ENCODE results near the gene CABLES1.
A peak's percentile ranks its signal among the peaks of the same experiment; 100 is the strongest.
"Not testable (repeated sequence)": the region's sequence is repeated elsewhere in the genome, so short reads cannot be mapped to it uniquely, and the experiment has no call there.

The CABLES1 gene

DNA sequence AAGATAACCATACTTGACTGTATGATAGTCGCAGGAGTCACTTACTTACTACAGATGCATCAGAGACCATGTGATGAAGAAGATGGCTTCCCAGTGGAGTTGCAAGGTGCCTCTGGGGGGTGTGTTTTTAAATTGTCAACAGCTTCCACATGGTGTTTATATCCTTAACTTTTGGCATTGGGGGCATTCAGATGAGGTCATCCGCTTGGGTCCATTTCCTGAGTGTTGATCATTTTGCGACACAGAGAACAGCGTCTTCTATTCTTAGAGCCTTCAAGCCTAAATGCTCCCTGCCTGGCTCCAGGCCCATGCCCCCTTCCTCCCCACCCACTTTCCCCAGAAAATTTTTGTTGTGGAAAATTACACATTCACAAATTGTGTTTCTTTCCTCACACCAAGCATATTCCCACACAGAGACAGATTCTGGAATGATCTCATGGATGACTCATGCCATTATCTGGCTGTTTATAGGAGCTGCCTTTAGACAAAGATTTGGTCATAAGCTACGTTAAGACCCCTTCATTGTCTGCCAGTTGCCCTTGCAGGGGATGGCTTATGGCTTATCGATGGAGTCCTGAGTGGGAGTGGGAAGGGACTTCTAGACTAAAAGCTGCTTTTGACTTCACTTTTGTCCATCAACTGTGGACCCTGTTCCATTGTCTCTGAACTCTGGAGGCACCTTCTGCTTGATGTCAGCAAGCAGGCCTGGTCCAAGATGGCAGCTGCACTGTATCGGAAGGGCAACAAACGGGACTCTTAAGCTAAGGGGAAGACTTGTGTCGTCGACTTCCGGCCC, 91.8 kb downstream of the CABLES1 start:
- DNase-seq = peak; percentile 21 to 65 (median 30)

DNA sequence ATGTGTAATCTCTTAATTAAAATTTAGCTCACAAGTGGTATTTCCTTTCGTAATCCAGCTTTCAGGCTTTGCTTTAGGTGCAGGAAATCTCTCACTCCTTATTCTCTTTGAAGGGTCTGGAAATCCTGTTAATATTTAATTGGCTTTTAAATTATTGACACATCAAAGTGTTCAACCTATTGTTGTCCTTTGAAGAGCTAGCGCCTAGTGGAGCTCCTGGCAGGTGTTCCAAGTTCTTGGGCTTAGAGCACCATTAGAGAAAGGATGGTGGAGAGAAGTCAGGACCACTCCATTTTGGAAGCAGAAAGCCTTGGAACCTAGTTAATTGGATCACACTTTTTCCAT, 92.4 kb downstream of the CABLES1 start:
- no peak for DNase-seq

DNA sequence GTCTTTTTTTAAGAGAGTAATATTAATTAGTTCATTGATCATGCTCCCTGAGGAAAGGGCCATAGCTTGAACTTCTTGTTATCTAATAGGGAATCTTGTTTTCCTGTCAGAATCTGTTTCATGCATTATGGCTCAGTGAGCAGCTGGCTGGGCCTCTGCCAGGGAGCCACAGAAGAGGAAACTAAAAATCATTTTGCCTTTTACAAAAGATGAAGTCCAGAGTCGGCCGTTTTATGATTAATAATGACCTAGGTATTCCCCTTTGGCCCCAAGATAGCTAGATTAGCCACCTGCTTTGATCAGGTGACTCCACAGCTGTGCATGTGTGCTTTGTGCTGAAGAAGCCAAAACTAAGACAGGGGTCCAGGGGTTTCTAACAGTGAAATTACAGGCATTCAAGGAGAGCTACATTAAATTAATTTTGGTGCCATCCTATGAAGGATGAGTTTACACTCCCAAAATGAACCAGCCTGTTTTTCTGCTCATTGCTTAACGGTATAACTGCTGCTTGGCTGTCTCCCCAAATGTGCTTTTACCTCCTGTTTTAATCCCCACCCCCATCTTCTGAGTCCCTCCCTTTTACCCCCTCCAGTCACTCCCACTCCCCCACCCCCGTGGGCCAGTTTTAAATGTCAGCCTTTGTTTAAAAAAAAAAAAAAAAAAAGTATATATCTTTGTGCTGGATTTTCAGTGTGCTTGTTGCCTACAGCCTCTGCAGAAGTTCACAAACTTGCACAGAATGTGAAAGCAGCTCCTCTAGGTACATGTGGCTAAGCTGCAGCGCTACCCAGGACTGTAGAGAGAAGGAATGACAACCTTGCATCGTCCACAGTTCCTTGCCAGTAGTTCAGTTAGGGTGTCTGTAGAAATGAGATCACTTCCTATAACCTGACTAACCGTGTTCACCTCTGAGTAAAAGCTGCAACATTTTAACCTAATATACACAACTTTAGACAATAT, 93.1 kb downstream of the CABLES1 start:
- DNase-seq = peak; percentile 49 to 67 (median 64)

DNA sequence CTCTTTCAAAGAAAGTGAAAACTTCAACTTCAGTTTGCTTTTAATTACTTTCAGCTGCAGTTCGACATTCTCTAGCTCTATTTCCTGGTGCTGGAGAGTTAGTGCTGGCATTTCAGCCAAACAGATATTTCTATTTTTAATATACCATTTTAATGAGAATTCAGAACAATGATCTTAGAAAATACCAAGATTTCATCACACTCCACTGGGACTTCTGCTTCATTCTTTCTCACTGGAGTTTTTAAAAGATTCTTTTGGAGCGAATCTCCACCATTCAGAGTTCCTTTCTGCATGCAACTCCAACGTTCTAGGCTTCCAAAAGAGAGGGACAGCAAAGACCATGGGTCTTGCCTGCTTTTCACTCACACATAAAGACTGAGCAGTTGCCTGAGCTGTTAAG, 94.2 kb downstream of the CABLES1 start:
- DNase-seq = no peak

DNA sequence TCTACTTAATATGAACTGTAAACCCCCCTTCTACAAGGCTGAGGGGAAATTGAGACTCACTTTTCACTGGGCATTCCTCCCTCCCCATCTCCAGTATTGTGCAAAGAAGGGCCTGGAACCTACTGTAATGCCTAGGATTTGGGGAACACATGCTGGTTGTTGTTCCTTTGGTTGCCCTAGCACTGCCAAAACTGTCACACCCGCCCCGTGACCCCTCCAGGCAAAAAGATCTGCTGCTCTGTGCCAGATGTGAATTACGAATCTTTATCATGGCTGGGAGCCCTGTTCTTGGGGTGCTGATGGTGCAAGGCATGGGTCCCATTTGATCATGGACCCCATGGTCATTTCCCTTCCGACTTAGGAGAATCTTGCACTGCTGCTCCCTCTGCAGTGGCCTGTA, 95.4 kb downstream of the CABLES1 start:
- DNase-seq = no peak

DNA sequence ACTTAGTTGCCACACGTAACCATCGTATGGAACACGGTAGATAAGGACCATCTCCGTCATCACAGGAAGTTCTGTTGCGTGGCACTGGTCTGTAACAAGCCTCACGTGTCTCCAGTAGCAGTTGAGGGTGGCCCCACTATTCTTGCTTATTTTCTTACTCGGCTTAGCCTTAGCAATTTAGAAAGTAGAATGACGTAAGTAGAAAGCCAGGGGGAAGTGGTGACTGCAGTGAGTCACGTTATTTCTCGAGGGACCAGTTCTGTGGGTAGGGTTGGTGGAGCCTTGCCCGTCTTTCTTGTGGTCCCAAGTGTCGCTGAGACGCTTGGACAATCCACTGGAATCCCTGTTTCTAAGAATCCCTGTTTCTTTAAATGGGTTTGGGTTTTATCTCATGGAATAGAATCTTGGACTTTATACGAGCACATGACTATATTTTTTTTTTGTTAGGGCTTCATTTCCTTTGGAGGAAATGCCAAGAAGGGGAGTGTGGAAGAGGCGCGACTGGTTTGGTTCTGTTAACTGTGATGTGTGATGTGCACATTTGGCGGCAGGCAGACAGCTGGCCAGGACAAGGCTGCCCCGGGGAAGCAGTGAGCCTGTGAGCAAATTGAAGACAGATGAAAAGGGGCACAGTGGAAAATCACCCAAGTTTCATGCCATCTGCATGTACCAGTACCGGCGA, 96.2 kb downstream of the CABLES1 start:
- peak; percentile 91 to 98 (median 94) for DNase-seq

DNA sequence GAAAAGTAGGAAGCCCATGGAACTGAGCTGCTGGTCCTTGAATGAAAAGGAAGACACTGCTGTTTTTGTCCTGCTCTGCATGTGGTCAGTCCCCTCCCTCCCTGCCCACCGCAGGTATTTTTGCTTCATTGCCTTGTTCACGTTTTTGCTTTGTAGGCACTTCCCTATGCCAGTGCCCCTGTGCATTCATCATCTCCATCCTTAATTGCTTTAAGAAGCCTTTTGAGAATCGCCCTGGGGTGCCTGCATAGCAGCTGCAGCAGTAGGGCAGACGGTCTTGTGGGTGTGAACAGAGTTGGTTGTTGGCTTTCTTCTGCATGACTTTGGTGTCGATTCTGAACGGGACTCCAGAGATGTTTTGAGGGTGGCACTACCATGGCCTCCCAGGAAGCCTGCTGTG, 97.0 kb downstream of the CABLES1 start:
- DNase-seq = no peak

DNA sequence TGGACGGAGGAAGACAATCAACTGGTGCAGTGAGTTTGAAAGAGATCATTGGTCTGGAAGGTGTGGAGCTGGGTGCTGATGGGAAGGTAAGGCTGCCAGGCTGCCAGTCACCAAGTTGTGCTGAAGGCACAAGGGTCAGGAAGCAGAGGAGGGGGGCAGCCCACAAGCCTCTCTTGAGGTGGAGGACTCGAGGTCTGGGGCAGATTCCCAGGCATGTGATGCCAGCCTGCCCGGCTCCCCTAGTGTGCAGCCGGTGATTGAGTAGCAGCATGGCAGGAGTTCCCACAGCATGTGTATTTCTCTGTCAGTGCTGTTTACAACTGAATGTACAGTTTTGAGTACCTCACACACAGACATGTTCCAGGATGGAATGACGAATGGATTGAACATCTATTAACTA, 99.3 kb downstream of the CABLES1 start:
- DNase-seq = no peak

DNA sequence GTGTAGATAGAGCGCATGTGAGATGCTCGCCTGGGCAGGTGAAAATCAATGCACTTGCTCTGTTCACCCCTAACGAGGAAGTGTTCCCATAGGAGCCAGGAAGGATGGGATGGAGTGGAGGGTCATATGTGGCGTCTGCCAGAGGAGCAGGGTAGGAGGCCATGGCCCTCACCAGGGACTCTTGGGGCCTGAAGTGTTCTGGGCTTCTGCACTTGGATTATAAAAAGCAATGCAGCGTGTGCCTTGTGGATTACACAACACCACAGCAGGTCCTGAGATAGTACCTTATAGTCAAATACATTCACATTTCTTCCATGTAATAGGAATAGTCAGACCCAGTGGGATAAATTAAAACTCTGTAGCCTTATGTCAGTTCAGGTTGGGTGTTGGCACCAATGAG, 100.1 kb downstream of the CABLES1 start:
- no peak for DNase-seq

DNA sequence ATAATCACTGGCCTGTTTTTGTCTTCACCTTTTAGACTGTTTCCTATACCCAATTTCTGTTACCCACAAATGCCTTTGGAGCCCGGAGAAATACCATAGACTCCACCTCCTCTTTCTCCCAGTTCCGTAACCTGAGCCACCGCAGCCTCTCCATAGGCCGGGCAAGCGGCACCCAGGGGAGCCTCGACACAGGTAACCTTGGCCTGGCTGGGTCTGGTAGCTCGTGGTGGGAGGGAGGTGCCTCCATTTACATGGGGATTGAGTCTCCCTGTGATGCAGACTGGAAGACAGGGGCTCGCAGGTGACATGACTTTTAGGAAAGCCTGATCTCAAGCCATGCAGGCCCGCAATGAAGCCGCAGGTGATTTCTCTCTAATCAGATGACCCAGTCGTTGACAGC, 100.6 kb downstream of the CABLES1 start:
- DNase-seq = no peak

DNA sequence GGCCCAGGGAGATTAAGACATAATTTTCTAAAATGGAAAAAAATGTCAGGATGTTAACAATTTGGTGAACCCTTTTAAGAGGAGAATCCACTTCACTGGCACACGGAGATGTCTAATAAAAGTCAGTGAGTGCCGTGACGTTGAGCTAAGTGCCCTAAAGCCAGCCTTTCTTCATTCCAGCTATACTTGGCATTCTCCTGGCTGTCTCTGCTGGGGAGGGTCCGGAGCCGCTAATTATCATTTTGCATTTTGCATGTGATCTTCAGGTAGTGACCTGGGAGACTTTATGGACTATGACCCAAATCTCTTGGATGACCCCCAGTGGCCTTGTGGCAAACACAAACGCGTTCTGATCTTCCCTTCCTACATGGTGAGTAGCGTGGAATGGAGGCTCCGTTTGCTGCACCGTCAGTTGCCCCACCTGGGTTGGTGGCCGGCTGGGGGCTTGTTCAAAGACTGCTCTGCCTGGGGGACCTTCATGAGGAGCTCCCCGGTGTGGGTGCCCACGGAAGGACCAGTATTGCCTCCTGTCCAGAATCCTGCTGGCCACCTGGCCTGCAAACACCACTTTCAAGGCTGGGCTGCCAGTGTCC, 101.7 kb downstream of the CABLES1 start:
- no peak for DNase-seq

DNA sequence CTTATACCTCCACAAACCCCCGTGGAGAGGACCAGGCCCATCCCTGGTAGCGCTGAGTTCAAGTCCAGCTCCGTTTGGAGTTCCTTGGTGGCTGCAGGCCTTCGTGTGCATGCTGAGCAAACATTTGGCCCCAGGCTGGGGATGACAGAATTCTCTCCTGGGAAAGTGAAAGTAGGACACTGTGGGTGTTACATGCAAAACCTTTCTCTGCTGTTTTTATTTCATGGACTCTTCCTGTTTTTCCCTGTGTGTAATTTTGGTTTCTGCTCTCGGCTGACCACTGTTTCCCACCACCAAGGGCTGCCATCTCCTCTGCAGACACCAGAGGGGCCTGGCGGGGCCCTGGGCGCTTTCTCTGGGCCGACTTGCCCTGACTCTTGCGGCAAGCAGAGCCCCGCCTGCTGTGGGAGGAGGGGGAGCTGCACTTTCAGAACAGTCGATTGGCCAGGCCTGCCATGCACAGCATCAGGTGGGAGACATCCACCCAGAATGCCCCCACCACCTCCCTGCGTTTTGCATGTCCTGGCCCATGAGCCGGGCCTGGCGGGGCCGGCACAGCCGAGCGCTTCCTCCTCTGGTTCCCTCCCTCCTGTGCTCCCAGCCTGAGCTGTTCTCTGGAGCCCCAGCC, 102.4 kb downstream of the CABLES1 start:
- peak; percentile 73 to 83 (median 79) for DNase-seq

DNA sequence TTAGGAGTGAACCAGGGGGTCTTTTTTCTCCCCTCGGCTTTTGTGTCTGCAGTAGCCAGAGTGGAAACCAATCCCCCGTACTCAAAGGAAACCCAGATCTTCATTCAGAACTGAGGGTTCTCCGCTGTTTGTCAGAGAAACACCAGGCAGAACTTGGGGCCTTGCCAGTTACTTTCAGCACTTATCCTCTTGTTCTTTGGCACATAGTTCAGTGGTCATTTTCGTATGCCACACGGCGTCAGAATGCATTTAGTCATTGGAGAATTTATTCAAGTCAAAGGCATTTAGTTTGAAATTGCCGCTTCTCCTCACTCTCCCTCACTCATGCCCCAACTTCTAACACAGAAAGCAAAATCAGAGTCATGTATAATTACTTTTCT, 102.9 kb downstream of the CABLES1 start:
- no peak for DNase-seq

DNA sequence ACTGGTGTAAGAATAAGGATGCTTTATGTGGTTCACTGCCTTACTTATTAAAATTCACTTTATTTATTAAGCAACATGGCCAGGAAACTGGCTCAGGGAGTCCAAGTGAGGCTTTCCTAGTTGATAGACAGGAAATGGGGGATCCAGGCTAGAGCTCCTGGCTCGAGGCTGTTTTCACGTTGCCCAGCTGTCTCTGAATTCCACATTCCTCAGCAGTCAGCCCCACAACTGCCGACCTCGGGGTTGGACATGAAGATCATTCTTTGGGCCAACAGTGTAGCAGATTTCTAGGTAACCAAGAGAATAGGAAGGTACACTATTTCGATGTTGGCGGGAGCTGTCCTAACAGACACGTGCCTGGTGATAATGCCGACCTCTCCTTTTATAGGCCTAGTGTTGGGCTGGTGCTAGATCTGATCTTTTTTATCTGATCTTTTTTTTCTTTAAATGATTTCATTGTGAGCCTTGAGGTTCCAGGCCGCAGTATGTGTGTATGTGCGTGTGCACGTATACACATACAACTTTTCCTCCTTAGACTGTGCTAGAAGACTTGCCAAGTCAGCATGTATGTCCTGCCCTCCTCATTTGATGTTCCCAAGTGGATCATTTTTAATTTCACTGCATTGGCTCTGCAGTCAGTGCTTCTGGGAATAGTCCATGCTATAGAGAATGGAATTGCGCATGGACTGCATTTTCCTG, 103.5 kb downstream of the CABLES1 start:
- no peak for DNase-seq

DNA sequence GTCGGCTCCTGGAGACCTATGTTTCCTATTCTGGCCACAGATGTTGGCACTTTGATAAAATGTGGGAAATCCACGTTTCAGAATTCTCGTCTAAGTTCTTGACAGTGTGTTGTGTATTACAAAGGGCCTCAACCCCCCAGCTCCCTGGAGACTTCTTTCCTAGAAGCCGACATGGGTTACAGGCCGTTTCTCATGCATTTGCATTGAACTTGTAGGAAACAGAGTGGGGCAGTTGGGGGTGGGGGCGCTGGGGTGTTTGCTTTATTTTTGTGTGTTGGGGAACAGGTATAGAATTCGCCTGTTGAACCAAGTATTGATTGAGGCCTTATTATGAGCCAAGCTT, 104.0 kb downstream of the CABLES1 start:
- DNase-seq = no peak

DNA sequence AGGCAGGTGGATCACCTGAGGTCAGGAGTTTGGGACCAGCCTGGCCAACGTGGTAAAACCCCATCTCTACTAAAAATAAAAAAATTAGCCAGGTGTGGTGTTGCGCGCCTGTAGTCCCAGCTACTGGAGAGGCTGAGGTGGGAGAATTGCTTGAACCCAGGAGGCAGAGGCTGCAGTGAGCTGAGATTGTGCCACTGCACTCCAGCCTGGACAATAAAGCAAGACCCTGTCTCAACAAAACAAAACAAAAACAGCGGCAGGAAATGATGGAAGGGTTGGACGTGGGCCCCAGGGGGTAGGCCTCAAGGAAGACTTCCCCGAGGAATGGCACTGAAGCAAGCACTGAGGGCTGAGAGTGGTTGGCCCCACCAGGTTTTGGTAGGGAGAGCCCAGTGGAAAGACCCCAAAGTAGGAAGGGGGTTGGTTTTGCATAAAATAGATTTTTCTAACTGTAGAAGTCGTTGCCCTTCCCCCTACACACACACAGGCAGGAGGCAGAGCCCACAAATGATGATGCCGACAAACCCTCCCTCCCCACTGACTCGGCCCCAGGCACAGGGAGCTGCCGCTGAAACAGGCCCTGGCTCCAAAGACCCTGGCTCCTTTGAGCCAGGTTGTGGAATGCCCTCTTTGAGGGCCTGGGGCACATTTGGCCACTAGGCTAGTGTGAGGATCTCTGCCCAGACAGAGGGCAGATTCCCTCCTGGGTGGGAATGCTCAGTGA, 104.8 kb downstream of the CABLES1 start:
- DNase-seq = no peak

DNA sequence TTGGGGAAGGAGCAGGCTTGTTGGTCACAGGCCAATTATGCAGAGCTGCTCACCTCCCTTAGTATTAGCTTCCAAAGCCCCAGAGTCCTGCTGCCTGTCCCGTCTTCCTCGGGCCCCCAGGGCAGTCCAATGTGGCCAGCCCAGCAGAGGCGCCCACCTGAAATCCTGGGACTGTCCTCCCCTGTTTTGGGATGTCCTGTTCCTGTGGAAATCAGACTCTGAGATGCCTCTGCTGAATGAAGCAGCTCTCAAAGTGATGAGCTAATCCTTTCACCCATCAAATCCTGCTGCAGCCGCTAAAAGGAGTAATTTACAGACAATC, 105.3 kb downstream of the CABLES1 start:
- DNase-seq = no peak

DNA sequence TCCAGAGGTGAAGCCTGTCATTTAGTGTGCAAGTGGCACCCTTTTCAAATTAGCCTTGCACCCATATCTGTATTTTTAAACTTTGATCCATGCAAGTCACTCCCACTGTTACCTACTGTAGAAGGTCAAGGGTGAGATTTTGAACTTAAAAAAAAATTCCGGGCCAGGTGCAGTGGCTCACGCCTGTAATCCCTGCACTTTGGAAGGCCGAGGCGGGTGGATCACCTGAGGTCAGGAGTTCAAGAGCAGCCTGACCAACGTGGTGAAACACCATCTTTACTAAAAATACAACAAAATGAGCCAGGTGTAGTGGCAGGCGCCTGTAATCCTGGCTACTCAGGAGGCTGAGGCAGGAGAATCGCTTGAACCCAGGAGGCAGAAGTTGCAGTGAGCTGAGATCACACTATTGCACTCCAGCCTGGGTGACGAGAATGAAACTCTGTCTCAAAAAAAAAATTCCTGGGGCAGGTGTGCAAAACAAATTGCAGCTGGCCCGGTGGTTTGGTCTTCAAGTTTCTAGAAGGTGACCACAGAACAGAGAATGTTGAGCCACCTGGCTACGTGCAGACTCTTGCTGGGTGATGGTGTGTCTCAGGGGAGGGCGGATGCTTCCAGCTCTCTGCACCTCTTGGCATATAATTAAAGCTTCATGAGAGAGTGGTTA, 106.7 kb downstream of the CABLES1 start:
- not testable (repeated sequence) for DNase-seq

DNA sequence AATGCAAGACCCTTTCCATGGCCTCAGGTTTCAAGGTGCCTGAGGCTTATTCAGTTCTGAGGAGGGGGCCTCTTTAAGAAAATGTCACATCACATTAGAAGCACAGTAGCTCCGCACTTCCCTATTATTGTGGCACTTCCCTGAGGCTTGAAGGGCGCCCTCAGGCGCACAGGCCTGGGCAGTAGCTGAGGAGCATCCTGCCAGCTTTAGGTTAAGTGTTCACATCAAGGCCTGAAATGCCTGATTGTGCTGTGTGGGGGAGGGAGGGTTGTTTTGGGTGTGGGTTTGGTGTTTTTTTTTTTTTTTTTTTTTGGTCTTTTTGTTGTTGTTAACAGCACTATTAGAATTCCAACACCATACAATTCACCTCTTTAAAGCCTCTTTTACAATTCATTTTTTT, 107.9 kb downstream of the CABLES1 start:
- peak; percentile 78 to 84 (median 82) for DNase-seq

DNA sequence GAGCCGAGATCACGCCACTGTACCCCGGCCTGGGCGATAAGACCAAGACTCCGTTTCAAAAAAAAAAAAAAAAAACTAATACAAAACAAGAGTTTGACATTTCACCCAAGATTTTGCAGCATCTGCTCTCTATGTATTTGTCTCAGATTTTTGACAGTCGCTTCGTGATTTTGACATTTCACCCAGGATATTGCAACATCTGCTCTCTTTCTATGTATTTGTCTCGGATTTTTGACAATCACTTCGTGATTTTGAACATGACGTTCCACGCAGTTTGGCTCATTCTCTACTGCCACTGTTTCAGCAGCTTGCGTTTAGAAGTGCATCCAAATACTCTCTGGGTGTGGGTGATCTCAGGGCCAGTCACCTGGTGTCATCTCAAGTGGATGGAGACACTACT, 108.5 kb downstream of the CABLES1 start:
- no peak for DNase-seq

DNA sequence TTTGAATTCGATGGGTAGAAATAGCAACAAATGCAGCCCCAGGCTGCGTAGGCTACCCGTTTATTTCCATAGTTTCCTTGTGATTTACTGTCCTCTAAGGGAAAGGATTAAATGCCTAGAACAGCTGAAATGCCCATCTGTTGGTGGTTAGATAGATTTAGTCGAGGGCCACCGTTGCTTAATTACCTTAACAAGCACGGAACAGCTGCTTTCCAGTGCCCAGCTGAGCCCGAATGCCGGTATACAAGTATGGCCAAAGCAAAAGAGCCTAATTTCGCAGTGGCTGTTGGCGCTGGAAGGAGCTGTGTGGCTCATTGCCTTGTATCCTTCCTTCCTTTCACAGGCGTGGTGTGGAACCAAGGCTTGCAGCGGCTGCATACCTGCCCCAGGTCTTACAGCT, 109.1 kb downstream of the CABLES1 start:
- DNase-seq = no peak

All from suppressor macrophage (primary cell).